Mucosa of descending colon (tissue), 3 donors: ENCODE measurements around the gene IDH1. TPM values are rescaled to one million over a fixed set of nuclear protein-coding genes. Genes with fewer than 3 reads are reported as not detected.

ENCODE experiments used
- ATAC-seq: fragments of 200-7000 bp; cut with Tn5 transposase; one replicate; pipeline ENCODE4 v1.9.1; 2020; ENCODE audit warnings: mild to moderate bottlenecking, moderate library complexity
- DNase-seq, 3 donors: peaks; one replicate each; pipeline ENCODE4 v3.0.0-alpha.2; 2020
- H3K36me3 ChIP-seq: fragments of 200-600 bp; one replicate; pipeline ENCODE4 v1.8.0; 2021; ENCODE audit warnings: low read depth, mild to moderate bottlenecking
- H3K4me1 ChIP-seq: fragments of 200-600 bp; one replicate; pipeline ENCODE4 v1.8.0; 2021; ENCODE audit warnings: low read depth, mild to moderate bottlenecking
- H3K4me3 ChIP-seq: fragments of 200-600 bp; one replicate; pipeline ENCODE4 v1.8.0; 2021; ENCODE audit warnings: mild to moderate bottlenecking
- H3K9me3 ChIP-seq: fragments of 200-600 bp; one replicate; pipeline ENCODE4 v1.8.0; 2021; ENCODE audit warnings: mild to moderate bottlenecking
- intact Hi-C, 2 donors: fragments of 100-400 bp; cut with DNase I in 1 of 2; cut with micrococcal nuclease in 1 of 2; formaldehyde crosslinking; loops; one replicate each; pipeline versions ENCODE4 v1.11.0 to v1.11.1; 2022; cut with DNase I, micrococcal nuclease
- total RNA-seq, 3 donors: library from RNA; stranded (reverse); fragmentation: NEBNext Ultra II Directional in 2 of 3; extraction: Animal tissue kit (Norgen Biotek cat#: 25700) in 2 of 3; gene quantifications; one replicate each; pipeline versions ENCODE4 v1.2.1 to v1.2.4, GENCODE V29; 2021 to 2023
- TF ChIP-seq, protein P1 (sequence below): fragments of 200-600 bp; IDR thresholded peaks from one replicate; pipeline ENCODE4 v1.8.0; 2022; ENCODE audit warnings: antibody characterized with exemption, mild to moderate bottlenecking
- donor health status: DM: no; HTN: no; CAD: no; lungs with moderate emphysema.
- donor health status: DM: no; HTN: no; CAD: no.
- donor health status: DM: no; HTN: yes; CAD: no.

The IDH1 gene
- total RNA-seq, 3 donors from 2014 or later = 105 to 233 (median 227) TPM

DNA sequence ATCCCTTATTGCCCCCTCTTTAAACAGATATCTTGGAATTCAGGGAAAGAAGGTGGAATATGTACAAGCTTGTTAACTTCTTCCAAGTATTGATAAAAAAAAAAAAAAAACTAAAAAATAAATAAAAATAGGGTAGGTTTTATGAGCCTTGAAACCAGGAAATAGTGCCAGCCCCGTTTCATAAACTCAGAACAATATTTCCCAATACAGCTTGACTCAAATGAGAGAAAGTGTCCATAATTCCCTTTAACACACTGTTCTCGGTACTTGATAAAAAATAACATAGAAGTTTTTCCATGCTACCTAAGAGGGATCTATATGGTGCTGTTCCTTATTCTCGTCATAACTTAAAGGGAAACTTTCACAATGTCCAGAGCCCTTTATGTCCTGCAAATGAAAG is 47.1 kb downstream of the IDH1 start:
- DNase-seq (no peak), ATAC-seq (no peak)
- intact Hi-C loops = no loop called here
- TF ChIP-seq, protein P1, sequence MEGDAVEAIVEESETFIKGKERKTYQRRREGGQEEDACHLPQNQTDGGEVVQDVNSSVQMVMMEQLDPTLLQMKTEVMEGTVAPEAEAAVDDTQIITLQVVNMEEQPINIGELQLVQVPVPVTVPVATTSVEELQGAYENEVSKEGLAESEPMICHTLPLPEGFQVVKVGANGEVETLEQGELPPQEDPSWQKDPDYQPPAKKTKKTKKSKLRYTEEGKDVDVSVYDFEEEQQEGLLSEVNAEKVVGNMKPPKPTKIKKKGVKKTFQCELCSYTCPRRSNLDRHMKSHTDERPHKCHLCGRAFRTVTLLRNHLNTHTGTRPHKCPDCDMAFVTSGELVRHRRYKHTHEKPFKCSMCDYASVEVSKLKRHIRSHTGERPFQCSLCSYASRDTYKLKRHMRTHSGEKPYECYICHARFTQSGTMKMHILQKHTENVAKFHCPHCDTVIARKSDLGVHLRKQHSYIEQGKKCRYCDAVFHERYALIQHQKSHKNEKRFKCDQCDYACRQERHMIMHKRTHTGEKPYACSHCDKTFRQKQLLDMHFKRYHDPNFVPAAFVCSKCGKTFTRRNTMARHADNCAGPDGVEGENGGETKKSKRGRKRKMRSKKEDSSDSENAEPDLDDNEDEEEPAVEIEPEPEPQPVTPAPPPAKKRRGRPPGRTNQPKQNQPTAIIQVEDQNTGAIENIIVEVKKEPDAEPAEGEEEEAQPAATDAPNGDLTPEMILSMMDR = no peak
- no peak overlapping the region for H3K4me3 ChIP-seq
- no peaks in the 10 kb centered on the region for H3K4me1 ChIP-seq
- H3K9me3 ChIP-seq = no peaks in the 10 kb centered on the region
- H3K36me3 ChIP-seq = no peaks in the 10 kb centered on the region

DNA sequence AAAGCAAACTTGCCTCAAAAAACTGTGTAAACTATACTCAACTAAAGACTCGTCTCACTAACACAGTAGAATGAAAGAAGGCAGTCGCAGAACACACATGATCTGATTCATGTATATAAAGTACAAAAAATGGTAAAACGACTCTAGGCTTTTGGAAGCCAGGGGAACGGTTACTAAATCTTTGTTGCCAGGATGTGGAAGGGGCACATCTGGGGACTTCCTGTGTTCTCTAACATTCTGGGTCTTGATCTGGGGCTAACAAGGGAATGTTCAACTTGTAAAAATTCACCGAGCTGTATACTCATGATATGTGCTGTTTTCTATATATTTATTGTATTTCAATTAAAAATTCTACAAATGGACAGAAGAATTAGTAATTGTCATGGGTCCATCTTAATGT is 50.7 kb downstream of the IDH1 start:
- H3K4me1 ChIP-seq = no peaks in the 10 kb centered on the region

DNA sequence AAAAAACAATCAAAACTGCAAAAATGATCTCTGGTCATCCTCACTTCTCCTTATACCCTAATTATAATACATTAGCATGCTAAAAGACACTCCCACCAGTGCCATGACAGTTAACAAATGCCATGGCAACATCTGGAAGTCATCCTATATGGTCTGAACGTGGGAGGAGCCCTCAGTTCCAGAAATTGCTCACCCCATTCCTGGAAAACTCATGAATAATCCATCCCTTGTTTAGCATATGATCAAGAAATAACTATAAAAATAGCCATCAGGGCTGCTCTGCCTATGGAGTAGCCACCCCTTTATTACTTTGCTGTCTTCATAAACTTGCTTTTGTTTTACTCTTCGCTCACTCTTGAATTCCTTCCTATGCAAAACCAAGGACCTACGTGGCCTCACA is 59.3 kb downstream of the IDH1 start:
- H3K9me3 ChIP-seq = no peaks in the 10 kb centered on the region
- DNase-seq = no peak
- no peak overlapping the region for H3K4me3 ChIP-seq
- TF ChIP-seq, protein P1 = no peak
- H3K4me1 ChIP-seq = no peaks in the 10 kb centered on the region
- no peak for ATAC-seq
- H3K36me3 ChIP-seq = no peaks in the 10 kb centered on the region
- intact Hi-C loops = no loop called here

More for the DNA sequence above, 50.7 kb downstream of the IDH1 start:
- intact Hi-C loops = no loop called here
- H3K4me3 ChIP-seq = no peak overlapping the region
- TF ChIP-seq, protein P1 = no peak
- no peak for DNase-seq
- ATAC-seq = no peak
- H3K9me3 ChIP-seq = no peaks in the 10 kb centered on the region
- H3K36me3 ChIP-seq = no peaks in the 10 kb centered on the region

DNA sequence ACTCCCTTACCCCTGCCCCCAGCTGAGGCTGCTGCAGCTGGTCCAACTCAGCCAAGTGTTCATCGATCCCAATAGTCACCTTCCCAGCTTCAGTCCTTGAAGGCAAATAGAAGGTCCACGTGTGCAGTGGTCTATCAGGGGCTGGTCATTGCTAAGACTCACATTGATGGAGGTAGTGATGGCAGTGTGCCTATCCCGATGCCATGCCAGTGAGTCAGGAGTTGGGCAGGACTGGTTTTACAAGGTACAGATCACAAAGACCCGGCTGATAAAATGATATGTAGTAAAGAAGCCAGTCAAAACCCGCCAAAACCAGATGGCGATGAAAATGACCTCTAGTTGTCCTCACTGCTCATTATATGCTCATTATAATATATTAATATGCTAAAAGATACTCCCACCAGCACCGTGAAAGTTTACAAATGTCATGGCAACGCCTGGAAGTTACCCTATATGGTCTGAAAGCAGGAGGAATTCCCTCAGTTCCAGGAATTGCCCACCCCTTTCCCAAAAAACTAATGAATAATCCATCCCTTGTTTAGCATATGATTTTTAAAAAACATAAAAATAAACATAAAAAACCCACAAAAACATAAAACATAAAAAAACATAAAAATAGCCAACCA is 62.1 kb downstream of the IDH1 start:
- DNase-seq (no peak), ATAC-seq (peak; percentile 19)
- H3K9me3 ChIP-seq = no peaks in the 10 kb centered on the region
- no peaks in the 10 kb centered on the region for H3K4me1 ChIP-seq
- H3K36me3 ChIP-seq = no peaks in the 10 kb centered on the region
- intact Hi-C loops = no loop called here
- TF ChIP-seq, protein P1 = no peak
- no peak overlapping the region for H3K4me3 ChIP-seq

DNA sequence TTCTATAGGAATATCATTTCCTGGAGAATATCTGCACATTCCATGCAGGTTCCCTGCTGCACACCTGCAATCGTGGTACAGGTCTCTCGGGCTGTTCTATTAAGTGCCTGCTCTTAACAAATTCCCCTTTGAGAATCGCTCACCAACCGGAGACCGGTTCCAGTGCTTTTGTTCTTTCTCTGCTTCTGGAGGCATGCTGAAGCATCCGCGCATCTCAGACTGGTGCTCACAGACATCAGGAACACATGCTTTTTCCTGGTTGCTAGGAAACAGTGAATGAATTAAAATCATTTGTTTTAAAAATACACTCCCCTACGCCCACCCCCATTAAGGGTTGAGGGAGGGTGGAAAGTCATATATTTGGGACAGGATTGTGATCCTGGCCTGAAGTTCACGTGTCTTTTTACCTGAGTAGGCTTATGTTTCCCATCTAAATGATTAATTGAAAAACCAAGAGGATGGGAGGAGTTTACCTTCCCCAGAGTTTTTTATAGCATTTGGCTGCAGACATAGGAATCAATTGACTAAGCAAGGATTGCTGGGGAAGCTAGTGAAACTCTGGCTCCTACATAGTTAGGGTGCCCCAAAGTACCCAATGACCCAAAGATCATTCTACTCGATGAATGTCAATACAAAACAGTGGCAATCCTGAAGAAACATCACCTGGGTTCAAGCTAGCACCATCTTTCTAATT is 64.9 kb downstream of the IDH1 start, which contains the start of gene C2orf80:
TSS of gene C2orf80 (minus strand) at position 221 of the 694 bp plus-strand sequence. CDS start 3,044 bp downstream, outside the sequence.
- ATAC-seq (no peak), DNase-seq (no peak)
- TF ChIP-seq, protein P1 = no peak
- no peaks in the 10 kb centered on the region for H3K4me1 ChIP-seq
- H3K36me3 ChIP-seq = no peaks in the 10 kb centered on the region
- intact Hi-C loops = no loop called here
- no peaks in the 10 kb centered on the region for H3K9me3 ChIP-seq
- H3K4me3 ChIP-seq = no peak within 1 kb of the TSS
